ENCODE results near the gene PCCA. TPM values are rescaled to one million over a fixed set of nuclear protein-coding genes. Genes with fewer than 3 reads are reported as not detected.

Gene PCCA
- total RNA-seq, 1 donor from 2014 or later = 66.8 TPM

GRCh38 chr13:100338275-100338674 lies 249.4 kb downstream of the PCCA start:
- Mint-ChIP-seq H3K4me3 (ENCODE audit: unreplicated experiment) (peak overlapping the region; percentile 36), H3K9me3 (ENCODE audit: unreplicated experiment) (peaks cover 26% of the 10 kb centered on the region), H3K4me1 (ENCODE audit: low read depth, unreplicated experiment) (peaks cover 64% of the 10 kb centered on the region), H3K27me3 (ENCODE audit: unreplicated experiment) (peaks cover 8% of the 10 kb centered on the region), H3K27ac (ENCODE audit: unreplicated experiment) (peak overlapping the region; percentile 62), H3K36me3 (ENCODE audit: unreplicated experiment) (peaks cover 12% of the 10 kb centered on the region)
- no peak for DNase-seq
- no peak for TF ChIP-seq CTCF (IDR thresholded peaks at IDR 0.05; ENCODE audit: partially characterized antibody, unreplicated experiment)

GRCh38 chr13:100339411-100339940 lies 250.6 kb downstream of the PCCA start:
- H3K27me3 Mint-ChIP-seq (ENCODE audit: unreplicated experiment) = peaks cover 4% of the 10 kb centered on the region
- peaks cover 18% of the 10 kb centered on the region for H3K9me3 Mint-ChIP-seq (ENCODE audit: unreplicated experiment)
- peak overlapping the region; percentile 60 for H3K4me3 Mint-ChIP-seq (ENCODE audit: unreplicated experiment)
- peaks cover 10% of the 10 kb centered on the region for H3K36me3 Mint-ChIP-seq (ENCODE audit: unreplicated experiment)
- peak; percentile 52 for DNase-seq
- TF ChIP-seq CTCF (IDR thresholded peaks at IDR 0.05; ENCODE audit: partially characterized antibody, unreplicated experiment) = no peak
- peaks cover 52% of the 10 kb centered on the region for H3K4me1 Mint-ChIP-seq (ENCODE audit: low read depth, unreplicated experiment)
- H3K27ac Mint-ChIP-seq (ENCODE audit: unreplicated experiment) = peak overlapping the region; percentile 96

GRCh38 chr13:100340865-100341264 lies 252.0 kb downstream of the PCCA start:
- Mint-ChIP-seq H3K4me3 (ENCODE audit: unreplicated experiment) (peak overlapping the region; percentile 14), H3K4me1 (ENCODE audit: low read depth, unreplicated experiment) (peaks cover 44% of the 10 kb centered on the region), H3K36me3 (ENCODE audit: unreplicated experiment) (peaks cover 14% of the 10 kb centered on the region), H3K9me3 (ENCODE audit: unreplicated experiment) (peaks cover 14% of the 10 kb centered on the region), H3K27me3 (ENCODE audit: unreplicated experiment) (peaks cover 4% of the 10 kb centered on the region), H3K27ac (ENCODE audit: unreplicated experiment) (peak overlapping the region; percentile 96)
- TF ChIP-seq CTCF (IDR thresholded peaks at IDR 0.05; ENCODE audit: partially characterized antibody, unreplicated experiment) = no peak
- no peak for DNase-seq

GRCh38 chr13:100341327-100341726 lies 252.4 kb downstream of the PCCA start:
- Mint-ChIP-seq H3K4me3 (ENCODE audit: unreplicated experiment) (peak overlapping the region; percentile 14), H3K36me3 (ENCODE audit: unreplicated experiment) (peaks cover 16% of the 10 kb centered on the region), H3K27me3 (ENCODE audit: unreplicated experiment) (peaks cover 8% of the 10 kb centered on the region), H3K27ac (ENCODE audit: unreplicated experiment) (peak overlapping the region; percentile 96), H3K4me1 (ENCODE audit: low read depth, unreplicated experiment) (peaks cover 44% of the 10 kb centered on the region), H3K9me3 (ENCODE audit: unreplicated experiment) (peaks cover 14% of the 10 kb centered on the region)
- no peak for TF ChIP-seq CTCF (IDR thresholded peaks at IDR 0.05; ENCODE audit: partially characterized antibody, unreplicated experiment)
- no peak for DNase-seq

- Mint-ChIP-seq H3K36me3 (ENCODE audit: unreplicated experiment) (peaks cover 16% of the 10 kb centered on the region), H3K9me3 (ENCODE audit: unreplicated experiment) (peaks cover 8% of the 10 kb centered on the region), H3K27ac (ENCODE audit: unreplicated experiment) (no peak overlapping the region), H3K27me3 (ENCODE audit: unreplicated experiment) (peaks cover 7% of the 10 kb centered on the region), H3K4me3 (ENCODE audit: unreplicated experiment) (no peak overlapping the region), H3K4me1 (ENCODE audit: low read depth, unreplicated experiment) (peaks cover 22% of the 10 kb centered on the region)
- no peak for TF ChIP-seq CTCF (IDR thresholded peaks at IDR 0.05; ENCODE audit: partially characterized antibody, unreplicated experiment)
- no peak for DNase-seq
Observed at GRCh38 chr13:100344544-100344943, 255.7 kb downstream of the PCCA start.

Measured in glutamatergic neuron (in vitro differentiated cells).